ENCODE data around the gene HECTD4.

The HECTD4 gene

GRCh38 chr12:112196196-112196875 lies 185.9 kb downstream of the HECTD4 start:
- DNase-seq: no peak

- DNase-seq: no peak
Observed at GRCh38 chr12:112194601-112195247, 187.5 kb downstream of the HECTD4 start.

GRCh38 chr12:112192475-112192874 lies 189.8 kb downstream of the HECTD4 start:
- DNase-seq: no peak

- DNase-seq: no peak
Observed at GRCh38 chr12:112191840-112192321, 190.3 kb downstream of the HECTD4 start.

- DNase-seq: no peak
Observed at GRCh38 chr12:112191201-112191600, 191.0 kb downstream of the HECTD4 start.

GRCh38 chr12:112190231-112191025 lies 191.8 kb downstream of the HECTD4 start:
- no peak for DNase-seq

- no peak for DNase-seq
Observed at GRCh38 chr12:112188130-112188830, 194.0 kb downstream of the HECTD4 start.

- no peak for DNase-seq
Observed at GRCh38 chr12:112185093-112185923, 196.9 kb downstream of the HECTD4 start.

GRCh38 chr12:112184056-112184887 lies 198.0 kb downstream of the HECTD4 start:
- DNase-seq: no peak

GRCh38 chr12:112183141-112184021 lies 198.8 kb downstream of the HECTD4 start:
- no peak for DNase-seq

GRCh38 chr12:112182499-112182898 lies 199.7 kb downstream of the HECTD4 start:
- DNase-seq: no peak

GRCh38 chr12:112180422-112180821 lies 201.8 kb downstream of the HECTD4 start:
- DNase-seq: no peak

- DNase-seq: no peak
Observed at GRCh38 chr12:112179916-112180315, 202.3 kb downstream of the HECTD4 start.

GRCh38 chr12:112179341-112179740 lies 202.9 kb downstream of the HECTD4 start:
- DNase-seq: no peak

- DNase-seq: no peak
Observed at GRCh38 chr12:112178796-112179195, 203.4 kb downstream of the HECTD4 start.

- DNase-seq: no peak
Observed at GRCh38 chr12:112176321-112177010, 205.8 kb downstream of the HECTD4 start.

- no peak for DNase-seq
Observed at GRCh38 chr12:112175361-112176155, 206.7 kb downstream of the HECTD4 start.

GRCh38 chr12:112172556-112173324 lies 209.5 kb downstream of the HECTD4 start:
- DNase-seq: no peak
